PC-3 (cell line): Measurements from ENCODE around the gene PSMB7. TPM values are rescaled to one million over a fixed set of nuclear protein-coding genes. Genes with fewer than 3 reads are reported as not detected.

Source experiments
- ATAC-seq: fragments of 200-7000 bp; cut with Tn5 transposase; 2 replicates; pipeline ENCODE4 v1.9.1; 2020; ENCODE audit warnings: mild to moderate bottlenecking, moderate library complexity
- BruUV-seq: library from RNA; stranded (reverse); fragments of 400-500 nt; replicated peaks from 2 replicates; lab custom pipeline; 2021; lab: Mats Ljungman, UMichigan
- CTCF ChIA-PET: fragments of 300-600 bp; sonication (Branson Sonifier 250); formaldehyde crosslinking; loops from one replicate; lab custom pipeline; 2022; ENCODE audit warnings: antibody characterized with exemption; lab: Charles Lee
- POLR2A ChIA-PET: fragments of 300-600 bp; sonication (Branson Sonifier 250); formaldehyde crosslinking; loops from one replicate; lab custom pipeline; 2022; ENCODE audit warnings: antibody characterized with exemption; ENCODE audit not compliant: unreplicated experiment; lab: Charles Lee
- DNase-seq: peaks from one replicate; pipeline ENCODE4 v3.0.0-alpha.2; 2015
- H2AFZ ChIP-seq: fragments of 300-600 bp; sonication (generic); 2 replicates; pipeline ENCODE4 v1.6.0; 2016; ENCODE audit warnings: antibody characterized with exemption, low read length
- H3F3A ChIP-seq: fragments of 300-600 bp; sonication (generic); one replicate; pipeline ENCODE4 v1.6.0; 2017; ENCODE audit warnings: antibody characterized with exemption, low read length, control low read depth, mild to moderate bottlenecking; ENCODE audit not compliant: unreplicated experiment
- H3K27ac ChIP-seq: fragments of 300-600 bp; sonication (generic); 2 replicates; pipeline ENCODE4 v1.5.1; 2016; ENCODE audit warnings: mild to moderate bottlenecking, low read length
- H3K27me3 ChIP-seq: fragments of 300-600 bp; sonication (generic); 2 replicates; pipeline ENCODE4 v1.6.1; 2016; ENCODE audit warnings: low read length, mixed read lengths
- H3K36me3 ChIP-seq: fragments of 300-600 bp; sonication (generic); 2 replicates; pipeline ENCODE4 v1.6.1; 2016; ENCODE audit warnings: low read depth, mixed run types, low read length, mixed read lengths
- H3K4me1 ChIP-seq: fragments of 300-600 bp; sonication (generic); 2 replicates; pipeline ENCODE4 v1.5.1; 2016; ENCODE audit warnings: low read length; ENCODE audit not compliant: insufficient read depth
- H3K4me2 ChIP-seq: fragments of 300-600 bp; sonication (generic); 2 replicates; pipeline ENCODE4 v1.6.0; 2016; ENCODE audit warnings: low read length
- H3K4me3 ChIP-seq: fragments of 300-600 bp; sonication (generic); 2 replicates; pipeline ENCODE4 v1.5.1; 2016; ENCODE audit warnings: mild to moderate bottlenecking, low read length, mixed read lengths
- H3K79me2 ChIP-seq: fragments of 300-600 bp; sonication (generic); 2 replicates; pipeline ENCODE4 v1.6.1; 2017; ENCODE audit warnings: low read length, mixed read lengths
- H3K9ac ChIP-seq: fragments of 300-600 bp; sonication (generic); 2 replicates; pipeline ENCODE4 v1.6.0; 2016; ENCODE audit warnings: mild to moderate bottlenecking, low read length
- H3K9me2 ChIP-seq: fragments of 300-600 bp; sonication (generic); replicated peaks from 2 replicates; pipeline ENCODE4 v1.6.1; 2016; ENCODE audit warnings: mixed run types, low read length, mixed read lengths
- H3K9me3 ChIP-seq: fragments of 300-600 bp; sonication (generic); 2 replicates; pipeline ENCODE4 v1.6.1; 2016; ENCODE audit warnings: low read length, mixed read lengths
- H4K20me1 ChIP-seq: fragments of 300-600 bp; sonication (generic); 2 replicates; pipeline ENCODE4 v1.6.1; 2016; ENCODE audit warnings: low read length, mixed read lengths
- EZH2 ChIP-seq: fragments of 300-600 bp; sonication (generic); IDR thresholded peaks from one replicate; pipeline ENCODE4 v1.6.1; 2017; ENCODE audit warnings: antibody characterized with exemption, mild to moderate bottlenecking, low read length; ENCODE audit not compliant: unreplicated experiment
- EZH2phosphoT487 ChIP-seq: fragments of 300-600 bp; sonication (generic); IDR thresholded peaks from 2 replicates; pipeline ENCODE4 v1.6.1; 2018; ENCODE audit warnings: mild to moderate bottlenecking, antibody characterized with exemption, low read length, borderline replicate concordance
- intact Hi-C: fragments of 100-400 bp; cut with micrococcal nuclease; formaldehyde crosslinking; loops from 2 replicates; pipeline ENCODE4 v1.9.0; 2023
- total RNA-seq: library from RNA; depleted of rRNA; stranded (reverse); fragments of >200 nt; gene quantifications from 2 replicates; pipeline ENCODE4 v1.2.3, GENCODE V29; 2014
- TF ChIP-seq, protein P1 (sequence below): fragments of 300-600 bp; sonication (generic); conservative IDR thresholded peaks from 2 replicates; pipeline ENCODE4 v1.5.1; 2017; ENCODE audit warnings: antibody characterized with exemption, low read depth, mild to moderate bottlenecking, low read length

PSMB7 gene
- total RNA-seq, 1 experiment from 2014 or later, result 372 TPM

DNA sequence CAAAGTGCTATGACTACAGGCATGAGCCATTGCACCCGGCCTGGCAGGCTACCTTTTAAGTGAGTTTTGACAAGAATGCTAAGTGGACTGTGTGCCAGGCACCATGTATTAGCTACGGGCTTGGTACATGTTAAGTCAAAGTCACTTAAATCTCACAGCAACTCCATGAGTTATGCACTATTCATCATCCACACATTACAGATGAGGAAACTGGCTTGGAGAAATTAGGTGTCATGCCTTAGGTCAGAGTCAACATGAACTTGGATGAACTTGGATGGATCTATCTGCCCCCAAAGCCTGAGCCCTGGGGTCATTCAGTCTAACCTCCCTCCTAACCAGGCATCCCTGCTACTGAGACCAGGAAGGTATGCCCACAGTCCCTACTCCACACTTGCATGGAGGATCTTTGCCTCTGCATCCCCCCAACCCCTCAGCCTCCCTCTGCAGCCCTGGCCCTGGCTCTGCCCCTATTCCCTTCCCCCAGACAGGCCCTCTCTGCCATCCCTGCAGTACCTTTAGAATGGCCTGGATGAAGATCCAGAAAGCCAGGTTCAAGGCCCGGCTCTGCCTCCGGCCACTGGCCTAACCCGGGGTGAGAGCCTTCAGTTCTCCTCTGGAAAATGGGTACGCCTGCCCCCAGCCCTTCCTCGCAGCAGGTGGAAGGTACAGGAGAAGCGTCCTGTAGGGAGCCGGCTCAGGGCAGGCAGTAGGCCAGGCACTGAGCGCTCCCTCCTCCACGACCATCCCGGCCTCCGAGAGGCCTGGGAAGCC is 34.3 kb upstream of the PSMB7 start:
- ChIA-PET CTCF (no interaction called here), POLR2A (no interaction called here)
- no TSS peak for BruUV-seq
- Histone ChIP-seq H3F3A (no peaks in the 10 kb centered on the region), H3K9me2 (no peaks in the 10 kb centered on the region), H3K4me1 (no peaks in the 10 kb centered on the region), H3K27me3 (no peaks in the 10 kb centered on the region), H3K4me3 (no peak overlapping the region), H4K20me1 (no peaks in the 10 kb centered on the region), H2AFZ (no peak overlapping the region), H3K36me3 (no peaks in the 10 kb centered on the region), H3K27ac (no peak overlapping the region), H3K4me2 (no peak overlapping the region), H3K79me2 (no peaks in the 10 kb centered on the region), H3K9me3 (no peaks in the 10 kb centered on the region), H3K9ac (no peak overlapping the region)
- intact Hi-C loops, result no loop called here
- ATAC-seq (no peak), DNase-seq (no peak)
- TF ChIP-seq, protein P1, sequence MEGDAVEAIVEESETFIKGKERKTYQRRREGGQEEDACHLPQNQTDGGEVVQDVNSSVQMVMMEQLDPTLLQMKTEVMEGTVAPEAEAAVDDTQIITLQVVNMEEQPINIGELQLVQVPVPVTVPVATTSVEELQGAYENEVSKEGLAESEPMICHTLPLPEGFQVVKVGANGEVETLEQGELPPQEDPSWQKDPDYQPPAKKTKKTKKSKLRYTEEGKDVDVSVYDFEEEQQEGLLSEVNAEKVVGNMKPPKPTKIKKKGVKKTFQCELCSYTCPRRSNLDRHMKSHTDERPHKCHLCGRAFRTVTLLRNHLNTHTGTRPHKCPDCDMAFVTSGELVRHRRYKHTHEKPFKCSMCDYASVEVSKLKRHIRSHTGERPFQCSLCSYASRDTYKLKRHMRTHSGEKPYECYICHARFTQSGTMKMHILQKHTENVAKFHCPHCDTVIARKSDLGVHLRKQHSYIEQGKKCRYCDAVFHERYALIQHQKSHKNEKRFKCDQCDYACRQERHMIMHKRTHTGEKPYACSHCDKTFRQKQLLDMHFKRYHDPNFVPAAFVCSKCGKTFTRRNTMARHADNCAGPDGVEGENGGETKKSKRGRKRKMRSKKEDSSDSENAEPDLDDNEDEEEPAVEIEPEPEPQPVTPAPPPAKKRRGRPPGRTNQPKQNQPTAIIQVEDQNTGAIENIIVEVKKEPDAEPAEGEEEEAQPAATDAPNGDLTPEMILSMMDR, result no peak
- no peak for TF ChIP-seq EZH2
- no peak for TF ChIP-seq EZH2phosphoT487

DNA sequence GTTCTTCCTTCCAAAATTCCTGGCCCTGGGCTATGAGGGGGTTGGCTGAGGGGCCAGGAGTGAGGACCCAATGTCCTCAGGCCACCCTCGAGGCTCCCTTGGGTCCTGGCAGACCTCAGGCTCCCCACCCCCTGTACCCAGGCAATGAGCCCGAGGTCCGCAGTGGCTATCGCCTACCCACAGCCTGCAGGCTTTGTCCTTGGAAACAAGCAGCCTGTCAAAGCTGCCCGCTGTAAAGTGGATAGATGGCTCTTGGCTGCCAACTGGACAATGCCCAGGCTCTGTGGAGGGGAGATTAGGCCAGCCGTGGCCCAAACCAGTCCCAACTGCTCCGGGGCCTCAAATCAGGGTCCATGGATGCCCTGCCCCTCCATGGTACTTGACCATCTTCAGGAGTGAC is 32.8 kb upstream of the PSMB7 start:
- no peaks in the 10 kb centered on the region for H3F3A ChIP-seq
- no peaks in the 10 kb centered on the region for H3K79me2 ChIP-seq
- no peaks in the 10 kb centered on the region for H3K4me1 ChIP-seq
- ChIA-PET POLR2A (no interaction called here), CTCF (no interaction called here)
- H4K20me1 ChIP-seq, result no peaks in the 10 kb centered on the region
- H3K9me2 ChIP-seq, result no peaks in the 10 kb centered on the region
- no peaks in the 10 kb centered on the region for H3K36me3 ChIP-seq
- TF ChIP-seq, protein P1, result no peak
- TF ChIP-seq EZH2 (no peak), EZH2phosphoT487 (no peak)
- BruUV-seq, result no TSS peak
- no peak overlapping the region for H3K4me2 ChIP-seq
- no peak for DNase-seq
- no peak for ATAC-seq
- H3K9ac ChIP-seq, result no peak overlapping the region
- intact Hi-C loops, result no loop called here
- no peaks in the 10 kb centered on the region for H3K9me3 ChIP-seq
- H3K27me3 ChIP-seq, result no peaks in the 10 kb centered on the region
- no peak overlapping the region for H2AFZ ChIP-seq
- no peak overlapping the region for H3K4me3 ChIP-seq
- H3K27ac ChIP-seq, result no peak overlapping the region

DNA sequence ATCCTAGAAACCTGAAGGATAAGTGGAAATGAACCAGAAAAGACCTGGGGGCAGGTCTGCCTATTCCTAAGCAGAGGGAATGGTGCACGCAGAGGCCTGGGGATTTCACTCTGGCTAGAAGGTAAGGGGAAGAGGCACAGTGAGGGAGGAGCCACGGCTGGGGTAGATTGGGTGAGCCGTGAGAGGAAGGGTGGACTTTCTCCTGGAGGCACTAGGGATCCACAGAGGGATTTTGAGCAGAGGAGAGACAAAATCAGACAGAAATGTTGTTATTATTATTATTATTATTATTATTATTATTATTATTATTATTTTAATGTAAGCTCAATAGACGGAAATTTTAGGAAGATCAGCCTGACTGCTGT is 32.0 kb upstream of the PSMB7 start:
- no peak for ATAC-seq
- no peak overlapping the region for H3K4me3 ChIP-seq
- DNase-seq, result no peak
- H3K9me2 ChIP-seq, result no peaks in the 10 kb centered on the region
- no peaks in the 10 kb centered on the region for H4K20me1 ChIP-seq
- TF ChIP-seq EZH2phosphoT487 (no peak), EZH2 (no peak)
- TF ChIP-seq, protein P1, result 0 out of 2 replicates have a peak, but pooled peaks have one; percentile 2
- ChIA-PET CTCF (no interaction called here), POLR2A (no interaction called here)
- H3K4me1 ChIP-seq, result no peaks in the 10 kb centered on the region
- no peaks in the 10 kb centered on the region for H3F3A ChIP-seq
- H3K9ac ChIP-seq, result no peak overlapping the region
- no peaks in the 10 kb centered on the region for H3K36me3 ChIP-seq
- no peak overlapping the region for H2AFZ ChIP-seq
- H3K9me3 ChIP-seq, result no peaks in the 10 kb centered on the region
- H3K79me2 ChIP-seq, result no peaks in the 10 kb centered on the region
- no peaks in the 10 kb centered on the region for H3K27me3 ChIP-seq
- intact Hi-C loops, result no loop called here
- H3K4me2 ChIP-seq, result no peak overlapping the region
- no TSS peak for BruUV-seq
- H3K27ac ChIP-seq, result no peak overlapping the region
